COLO668 (cell line): ENCODE results near the gene FBXW11.
"Not testable (repeated sequence)": the region's sequence is repeated elsewhere in the genome, so short reads cannot be mapped to it uniquely, and the experiment has no call there.

Source experiments
- DNase-seq: peaks from one replicate; lab custom pipeline; 2025; ENCODE audit not compliant: unreplicated experiment; lab: John Stamatoyannopoulos, UW

FBXW11 gene

GRCh38 chr5:171986772-171987171 lies 19.7 kb downstream of the FBXW11 start:
- DNase-seq: no peak

- DNase-seq: no peak
Observed at GRCh38 chr5:171984748-171985419, 21.6 kb downstream of the FBXW11 start.

- DNase-seq: no peak
Observed at GRCh38 chr5:171981847-171982246, 24.6 kb downstream of the FBXW11 start.

GRCh38 chr5:171980792-171981191 lies 25.6 kb downstream of the FBXW11 start:
- no peak for DNase-seq

GRCh38 chr5:171979606-171980005 lies 26.8 kb downstream of the FBXW11 start:
- DNase-seq: no peak

- no peak for DNase-seq
Observed at GRCh38 chr5:171978519-171978918, 27.9 kb downstream of the FBXW11 start.

- DNase-seq: no peak
Observed at GRCh38 chr5:171978016-171978415, 28.4 kb downstream of the FBXW11 start.

- not testable (repeated sequence) for DNase-seq
Observed at GRCh38 chr5:171977244-171977950, 29.0 kb downstream of the FBXW11 start.

GRCh38 chr5:171975877-171976667 lies 30.4 kb downstream of the FBXW11 start:
- no peak for DNase-seq

- no peak for DNase-seq
Observed at GRCh38 chr5:171975262-171975876, 31.1 kb downstream of the FBXW11 start.

GRCh38 chr5:171970826-171971225 lies 35.6 kb downstream of the FBXW11 start:
- DNase-seq: no peak

GRCh38 chr5:171969288-171969880 lies 37.1 kb downstream of the FBXW11 start:
- DNase-seq: no peak

- DNase-seq: no peak
Observed at GRCh38 chr5:171968531-171968930, 37.9 kb downstream of the FBXW11 start.

- DNase-seq: no peak
Observed at GRCh38 chr5:171966964-171967363, 39.5 kb downstream of the FBXW11 start.

GRCh38 chr5:171966270-171966669 lies 40.2 kb downstream of the FBXW11 start:
- DNase-seq: no peak

- no peak for DNase-seq
Observed at GRCh38 chr5:171965745-171966144, 40.7 kb downstream of the FBXW11 start.

- no peak for DNase-seq
Observed at GRCh38 chr5:171963416-171963815, 43.0 kb downstream of the FBXW11 start.

GRCh38 chr5:171961117-171961516 lies 45.3 kb downstream of the FBXW11 start:
- no peak for DNase-seq

GRCh38 chr5:171957591-171958251 lies 48.7 kb downstream of the FBXW11 start:
- no peak for DNase-seq

GRCh38 chr5:171956887-171957495 lies 49.4 kb downstream of the FBXW11 start:
- no peak for DNase-seq
